NCI-H526 (cell line): ENCODE results near the gene NPRL2.
A peak's percentile ranks its signal among the peaks of the same experiment; 100 is the strongest.

Source experiments
- DNase-seq, 2 experiments: peaks; one replicate each; lab custom pipeline; 2025; lab: John Stamatoyannopoulos, UW

NPRL2 gene

DNA sequence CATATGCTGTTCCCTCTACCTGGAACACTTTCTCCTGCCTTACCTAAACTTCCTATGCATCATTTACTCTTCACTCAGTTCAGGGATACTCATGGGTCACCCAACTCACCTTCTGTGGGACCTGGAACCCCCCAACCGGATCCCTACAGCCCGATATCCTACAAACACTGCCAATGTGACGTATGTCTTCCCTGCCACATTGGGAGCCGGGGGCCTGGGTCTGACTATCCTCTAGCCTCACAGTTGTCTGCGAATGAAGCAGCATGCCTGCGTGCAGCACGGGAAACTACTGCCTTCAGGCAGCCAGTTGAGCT, 405 bp downstream of the NPRL2 start:
- no peak for DNase-seq

DNA sequence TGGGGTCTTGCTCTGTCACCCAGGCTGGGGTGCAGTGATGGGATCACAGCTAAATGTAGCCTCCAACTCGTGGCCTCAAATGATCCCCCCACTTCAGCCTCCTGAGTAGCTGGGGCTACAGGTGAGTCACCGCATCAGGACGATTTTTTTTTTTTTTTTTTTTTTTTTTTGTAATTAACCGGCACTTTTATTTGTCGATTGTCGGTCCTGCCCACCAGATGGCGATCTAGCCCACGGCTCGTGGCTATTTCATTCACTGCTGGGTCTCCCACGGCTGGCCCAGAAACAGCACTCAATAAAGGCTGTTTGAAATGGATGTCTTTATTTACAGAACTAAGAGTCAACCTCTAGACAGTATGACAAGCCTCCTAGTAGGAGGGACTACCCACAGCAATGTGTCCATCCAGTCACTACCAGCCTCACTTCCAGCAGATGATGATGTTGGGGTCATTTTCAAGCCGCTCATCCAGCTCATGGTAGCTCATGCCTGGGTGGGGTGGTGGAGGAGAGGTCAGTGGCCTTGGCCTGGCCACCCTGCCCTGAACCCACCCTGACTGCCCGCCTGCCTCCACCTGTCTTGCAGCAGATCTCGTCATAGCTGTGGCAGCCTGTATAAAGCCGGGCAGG, 3.3 kb downstream of the NPRL2 start:
- DNase-seq, result peak; percentile 58 to 81

DNA sequence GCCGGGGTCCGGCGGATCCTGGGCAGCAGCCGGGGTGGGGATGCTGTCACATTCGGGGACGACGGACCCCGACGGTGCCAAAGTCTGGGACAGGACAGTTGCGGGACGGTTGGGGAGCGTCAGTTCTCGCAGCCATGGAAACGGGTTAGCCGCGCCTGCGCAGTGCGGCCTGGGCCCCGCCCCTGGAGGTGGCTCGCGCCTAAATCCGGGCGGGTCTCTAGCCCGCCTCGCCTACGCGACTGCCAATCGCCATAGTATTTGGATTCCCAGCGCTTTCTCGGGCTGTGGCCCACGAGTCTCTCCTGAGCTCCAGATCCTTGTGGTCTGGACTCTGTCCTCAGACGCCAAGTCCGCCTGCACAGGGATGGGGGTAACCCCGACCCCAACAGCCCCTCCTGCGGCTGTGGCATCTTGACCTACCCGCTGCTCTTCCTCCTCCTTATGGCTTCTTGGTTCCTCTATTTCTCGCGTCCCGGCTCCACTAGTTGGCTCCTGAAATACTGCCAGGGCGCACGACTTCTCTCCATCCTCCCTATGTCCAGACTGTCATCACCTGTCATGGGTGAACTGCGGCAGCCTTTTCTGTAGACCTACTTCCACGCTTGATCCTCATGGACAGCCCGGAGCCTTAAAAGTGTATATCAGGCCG, 4.9 kb downstream of the NPRL2 start, which contains the start of gene ZMYND10:
Gene ZMYND10 (minus strand): TSS at position 147 of the 649 bp plus-strand sequence. CDS start 153 bp downstream, outside the sequence.
- DNase-seq, result peak; percentile 9 to 79

- DNase-seq, result no peak
Observed at GRCh38 chr3:50345008-50345407, 5.6 kb downstream of the NPRL2 start.

GRCh38 chr3:50342813-50343633, 7.6 kb downstream of the NPRL2 start:
- DNase-seq, result no peak

- DNase-seq, result no peak
Observed at GRCh38 chr3:50341996-50342650, 8.5 kb downstream of the NPRL2 start.

GRCh38 chr3:50341537-50341936, 9.0 kb downstream of the NPRL2 start:
- no peak for DNase-seq

GRCh38 chr3:50340448-50341329, 9.9 kb downstream of the NPRL2 start, which contains the start of gene RASSF1:
Gene RASSF1, minus strand, starts transcription at chr3:50340836. Its CDS starts 31 bp downstream, at chr3:50340805.
- DNase-seq, result no peak

DNA sequence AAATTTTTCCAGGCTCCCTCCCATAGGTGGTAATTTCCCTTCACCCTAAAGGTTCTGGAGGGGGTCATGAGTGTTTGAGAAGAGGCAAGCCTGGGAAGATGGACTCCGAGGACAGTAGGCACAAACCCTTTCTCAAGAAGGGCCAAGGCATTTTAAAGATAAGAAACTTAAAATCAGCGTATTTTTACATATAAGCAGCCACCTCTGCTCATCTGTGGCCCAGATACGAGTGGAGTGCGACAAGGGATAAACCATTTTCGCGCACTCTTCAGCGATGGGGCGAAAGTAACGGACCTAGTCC, 10.5 kb downstream of the NPRL2 start:
- no peak for DNase-seq

GRCh38 chr3:50339485-50340146, 11.0 kb downstream of the NPRL2 start:
- no peak for DNase-seq

- DNase-seq, result no peak
Observed at GRCh38 chr3:50338965-50339364, 11.6 kb downstream of the NPRL2 start.

DNA sequence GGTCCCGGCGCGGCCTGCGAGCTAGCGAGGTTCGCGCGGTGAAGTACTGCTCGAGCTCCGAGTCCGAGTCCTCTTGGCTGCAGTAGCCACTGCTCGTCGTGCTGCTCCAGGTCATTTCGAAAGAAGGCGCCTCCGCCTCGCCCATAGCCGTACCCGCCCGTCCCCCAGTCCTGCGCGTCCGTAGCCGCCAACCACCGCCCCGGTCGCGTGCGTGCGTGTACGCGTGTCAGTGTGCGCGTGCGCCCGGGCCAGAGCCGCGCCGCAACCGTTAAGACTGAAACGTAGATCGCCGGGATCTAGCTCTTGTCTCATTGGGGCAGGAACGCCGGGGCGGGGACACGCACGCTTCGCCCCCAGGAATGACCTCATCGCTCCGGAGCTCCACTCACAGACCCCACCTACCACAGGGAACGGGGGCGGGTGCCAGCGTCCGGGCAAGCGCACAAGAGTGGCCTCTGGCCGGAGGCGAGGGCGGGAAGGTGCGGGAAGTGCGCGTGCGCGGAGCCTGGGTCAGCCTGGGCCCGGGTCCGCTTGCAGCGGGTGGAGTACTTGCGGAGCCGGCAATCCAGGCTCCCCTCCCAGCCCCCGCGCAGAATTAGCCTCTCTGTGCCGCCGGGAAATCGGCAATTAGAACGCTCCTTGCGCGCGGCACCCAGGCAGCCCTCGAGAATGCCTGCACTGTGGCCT, 13.3 kb downstream of the NPRL2 start:
- DNase-seq, result peak; percentile 97 to 99

- DNase-seq, result peak in 1 of 2 experiments; percentile 44
Observed at GRCh38 chr3:50336452-50337174, 14.0 kb downstream of the NPRL2 start.

GRCh38 chr3:50334339-50335075, 16.1 kb downstream of the NPRL2 start:
- DNase-seq, result no peak

DNA sequence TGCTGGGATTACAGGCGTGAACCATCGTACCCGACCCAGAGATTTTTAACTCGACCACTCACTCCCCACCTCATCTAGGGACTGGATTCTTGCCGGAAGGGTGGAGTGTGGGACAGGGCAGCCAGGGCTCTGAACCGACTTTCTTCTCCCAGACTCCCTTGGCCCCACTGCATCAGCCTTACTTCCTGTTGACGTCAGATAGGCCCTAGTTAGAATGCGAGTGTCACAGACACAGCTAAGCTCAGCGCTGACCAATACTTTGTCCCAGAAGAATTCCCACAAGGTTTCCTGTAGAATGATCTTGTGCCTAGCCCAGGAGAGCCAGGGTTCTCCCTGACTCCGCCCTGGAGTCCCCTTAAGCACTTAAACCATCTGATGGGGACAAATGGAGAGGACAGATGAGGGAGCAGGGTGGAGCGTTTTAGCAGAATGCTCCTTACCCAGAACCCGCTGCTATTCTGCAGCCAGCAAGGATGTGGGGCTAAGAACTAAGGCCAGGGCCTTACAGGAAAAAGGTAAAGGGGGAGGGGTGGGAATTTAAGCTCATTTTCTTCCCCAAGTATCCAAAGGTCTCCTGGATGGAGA, 16.7 kb downstream of the NPRL2 start:
- no peak for DNase-seq

DNA sequence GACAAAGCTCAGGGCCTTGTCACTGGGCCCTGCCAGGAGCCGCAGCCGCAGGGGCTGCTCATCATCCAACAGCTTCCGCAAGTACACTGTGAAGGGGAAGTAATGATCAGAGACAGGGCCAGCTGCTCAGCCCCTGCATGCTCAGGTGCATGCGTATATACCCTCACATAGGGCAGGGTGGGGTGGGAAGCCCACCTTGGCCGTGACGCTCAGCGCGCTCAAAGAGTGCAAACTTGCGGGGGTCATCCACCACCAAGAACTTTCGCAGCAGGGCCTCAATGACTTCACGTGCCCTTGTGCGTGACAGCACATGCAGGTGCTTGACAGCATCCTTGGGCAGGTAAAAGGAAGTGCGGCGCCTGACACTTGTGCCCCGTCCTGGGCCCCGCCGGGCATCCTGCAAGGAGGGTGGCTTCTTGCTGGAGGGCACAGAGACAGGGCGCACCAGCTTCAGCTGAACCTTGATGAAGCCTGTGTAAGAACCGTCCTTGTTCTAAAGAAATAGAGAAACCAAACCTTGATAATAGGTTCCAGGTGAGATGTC, 19.1 kb downstream of the NPRL2 start:
- no peak for DNase-seq

- DNase-seq, result no peak
Observed at GRCh38 chr3:50330330-50330729, 20.2 kb downstream of the NPRL2 start.

GRCh38 chr3:50327943-50328691, 22.5 kb downstream of the NPRL2 start, which contains the start of gene TUSC2:
Gene TUSC2, minus strand, starts transcription at chr3:50328223. Its CDS starts 124 bp downstream, at chr3:50328099.
- DNase-seq, result peak; percentile 93 to 99
